Measurements from ENCODE around the gene KY.
"Not testable (repeated sequence)": the region's sequence is repeated elsewhere in the genome, so short reads cannot be mapped to it uniquely, and the experiment has no call there.

The KY gene

DNA sequence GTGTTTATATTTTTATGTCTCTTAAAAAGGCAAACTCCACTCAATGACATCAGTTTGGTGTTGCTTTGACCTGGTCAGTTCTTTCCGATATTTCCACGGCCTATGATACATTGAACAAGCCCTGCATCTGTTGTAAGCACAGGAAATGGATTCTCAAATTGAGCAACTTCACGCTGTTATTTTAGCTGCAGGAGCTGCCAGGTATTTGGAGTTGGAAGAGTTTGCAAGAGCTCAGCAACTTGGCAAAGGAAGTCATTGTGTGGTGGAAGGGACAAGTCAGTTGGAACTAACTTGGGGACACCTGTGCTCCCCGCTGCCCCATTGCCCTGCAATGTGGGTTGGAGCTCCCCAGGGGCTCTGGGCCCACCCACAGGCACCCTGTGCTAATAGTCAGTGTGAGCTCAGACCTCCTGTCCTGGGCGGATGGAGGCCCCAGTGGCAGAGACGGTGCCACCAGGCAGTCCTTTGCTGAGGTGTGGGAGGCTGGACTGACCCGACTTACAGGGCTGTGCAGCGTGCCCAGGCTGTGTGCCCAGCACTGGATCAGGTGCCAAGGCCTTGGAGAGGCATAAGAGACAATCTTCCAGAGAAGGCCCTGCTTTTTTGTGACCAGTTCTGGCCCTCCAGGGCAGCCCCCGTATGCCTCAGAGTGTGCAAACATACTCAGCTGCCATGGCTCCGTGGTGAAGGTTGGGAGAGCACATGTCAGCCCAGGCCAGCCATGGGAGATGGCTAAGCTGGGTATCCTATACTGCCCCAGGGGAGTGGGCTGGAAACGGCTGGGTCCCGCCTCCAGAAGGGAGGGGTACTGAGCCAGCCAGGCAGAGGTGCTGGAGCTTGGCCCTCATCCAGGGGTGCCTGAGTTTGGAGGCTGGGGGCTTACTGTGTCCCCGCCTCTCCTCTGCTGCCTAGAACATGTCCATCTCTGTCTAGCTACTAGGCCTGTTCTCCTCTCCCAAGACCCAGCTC lies 43.5 kb downstream of the KY start:
- Mint-ChIP-seq H3K4me1 (no peaks in the 10 kb centered on the region), H3K4me3 (no peak overlapping the region), H3K27ac (no peak overlapping the region), H3K36me3 (no peaks in the 10 kb centered on the region), H3K9me3 (no peaks in the 10 kb centered on the region), H3K27me3 (peaks cover 38% of the 10 kb centered on the region)
- no peak for ATAC-seq

DNA sequence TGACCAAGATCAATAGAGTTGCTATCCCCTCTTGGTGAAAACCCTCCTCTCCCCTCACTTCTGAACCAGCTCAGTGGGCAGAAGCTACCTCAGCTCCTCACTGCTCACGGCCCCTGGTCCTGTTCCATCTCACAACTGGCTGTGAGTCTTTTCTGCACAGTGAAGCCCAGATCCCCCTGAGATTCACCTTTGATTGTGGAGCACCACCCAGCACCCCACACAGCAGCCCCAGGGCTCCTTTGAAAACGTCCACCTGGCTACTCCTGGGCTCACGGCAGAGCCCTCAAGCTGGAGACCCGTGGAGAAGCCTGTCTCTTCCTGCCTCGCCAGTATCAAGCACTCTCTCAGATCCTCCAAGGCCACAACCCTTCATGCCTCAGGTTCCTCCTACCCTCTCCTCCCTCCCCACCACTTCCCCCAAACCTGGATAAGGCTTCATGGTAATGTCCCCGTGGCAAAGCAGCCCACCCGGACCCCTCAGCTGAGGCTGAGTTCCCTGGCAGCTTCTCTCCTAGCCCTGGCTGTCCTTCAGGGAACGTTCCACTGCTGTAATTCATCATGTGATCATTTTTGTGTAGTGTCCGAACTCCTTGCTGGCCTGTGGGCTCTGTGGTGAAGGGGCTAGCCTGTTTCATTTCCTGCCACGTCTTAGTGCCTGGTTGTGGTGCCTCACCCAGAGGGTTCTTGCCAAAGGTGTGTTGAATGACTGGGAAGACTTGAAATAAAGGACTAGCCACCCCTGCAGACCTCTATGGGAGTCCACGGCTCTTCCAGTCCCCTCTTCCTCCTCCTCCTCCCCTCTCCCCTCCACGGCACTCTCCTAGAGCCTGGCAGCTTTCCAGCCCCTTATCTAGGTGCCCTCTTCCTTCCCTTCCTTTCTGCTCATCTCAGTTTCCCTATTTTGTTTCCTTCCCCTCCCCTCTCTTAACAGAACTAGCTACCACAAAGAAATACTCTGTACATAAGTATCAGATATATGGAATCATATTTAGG lies 44.5 kb downstream of the KY start:
- no peak overlapping the region for H3K27ac Mint-ChIP-seq
- H3K27me3 Mint-ChIP-seq: peaks cover 31% of the 10 kb centered on the region
- no peak overlapping the region for H3K4me3 Mint-ChIP-seq
- H3K36me3 Mint-ChIP-seq: no peaks in the 10 kb centered on the region
- H3K4me1 Mint-ChIP-seq: no peaks in the 10 kb centered on the region
- ATAC-seq: no peak
- H3K9me3 Mint-ChIP-seq: no peaks in the 10 kb centered on the region

DNA sequence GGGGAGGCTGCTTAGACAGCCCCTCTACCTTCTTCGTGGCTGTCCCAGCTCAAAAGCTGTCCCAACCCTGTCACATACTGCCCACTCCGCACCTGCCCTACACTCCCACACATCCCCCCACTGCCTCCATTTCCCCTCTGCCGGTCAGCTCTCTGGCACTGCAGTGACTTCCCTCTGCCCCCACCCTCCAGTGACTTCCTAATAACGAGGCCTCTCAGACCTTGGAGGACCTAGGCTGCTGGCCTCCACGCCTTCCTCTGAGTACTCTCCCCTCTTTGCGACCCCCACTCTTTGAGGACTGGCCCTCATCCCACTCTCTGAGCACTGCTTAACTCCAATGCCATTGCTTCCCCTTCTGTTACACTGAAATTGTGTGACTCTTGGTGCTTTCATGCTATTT lies 45.3 kb downstream of the KY start:
- Mint-ChIP-seq H3K27ac (no peak overlapping the region), H3K27me3 (peaks cover 34% of the 10 kb centered on the region), H3K36me3 (no peaks in the 10 kb centered on the region), H3K4me1 (peaks cover 6% of the 10 kb centered on the region), H3K9me3 (no peaks in the 10 kb centered on the region), H3K4me3 (no peak overlapping the region)
- ATAC-seq: no peak

DNA sequence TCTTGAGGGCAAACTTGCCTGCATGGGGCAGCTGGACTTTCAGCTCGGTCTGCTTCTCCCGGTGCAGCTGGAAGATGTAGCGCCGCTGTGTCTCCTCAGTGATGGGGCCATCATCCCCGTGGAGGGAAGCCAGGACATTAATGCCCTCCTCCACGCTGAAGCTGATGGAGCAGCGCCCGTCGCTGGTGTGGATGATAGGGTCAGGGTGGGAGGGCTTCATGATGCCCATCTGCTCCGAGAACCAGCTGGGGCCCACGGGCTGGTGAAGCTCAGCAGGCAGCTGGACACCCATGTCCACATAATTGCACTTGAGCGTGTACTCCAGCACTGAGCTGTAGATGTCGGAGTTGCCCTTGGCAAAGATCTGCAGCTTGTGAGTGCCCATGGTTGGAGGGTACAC lies 46.9 kb downstream of the KY start:
- H3K27ac Mint-ChIP-seq: no peak overlapping the region
- H3K4me3 Mint-ChIP-seq: no peak overlapping the region
- ATAC-seq: no peak
- H3K9me3 Mint-ChIP-seq: no peaks in the 10 kb centered on the region
- no peaks in the 10 kb centered on the region for H3K36me3 Mint-ChIP-seq
- H3K27me3 Mint-ChIP-seq: peaks cover 28% of the 10 kb centered on the region
- H3K4me1 Mint-ChIP-seq: peaks cover 8% of the 10 kb centered on the region

DNA sequence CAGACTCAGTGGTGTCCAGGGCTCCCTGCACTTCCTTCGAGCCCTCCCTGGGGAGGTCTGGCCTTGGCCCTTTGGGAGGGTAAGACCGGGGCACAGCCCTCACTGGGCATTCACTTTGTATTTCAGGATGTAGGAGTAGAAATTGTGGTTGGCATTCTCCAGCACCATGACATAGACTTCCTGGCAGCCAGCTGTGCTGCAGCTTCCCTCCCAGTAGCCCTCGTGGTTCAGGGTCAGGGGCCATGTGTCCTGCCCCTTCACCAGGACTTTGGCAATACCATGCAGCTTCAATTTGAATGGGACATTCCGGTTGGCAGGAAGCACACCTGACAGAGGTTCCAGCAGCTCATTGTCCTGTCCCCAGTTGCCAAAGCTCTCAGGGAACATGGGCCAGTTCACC lies 47.3 kb downstream of the KY start:
- Mint-ChIP-seq H3K9me3 (no peaks in the 10 kb centered on the region), H3K4me3 (no peak overlapping the region), H3K36me3 (no peaks in the 10 kb centered on the region), H3K27ac (no peak overlapping the region), H3K27me3 (peaks cover 23% of the 10 kb centered on the region), H3K4me1 (peaks cover 8% of the 10 kb centered on the region)
- no peak for ATAC-seq

DNA sequence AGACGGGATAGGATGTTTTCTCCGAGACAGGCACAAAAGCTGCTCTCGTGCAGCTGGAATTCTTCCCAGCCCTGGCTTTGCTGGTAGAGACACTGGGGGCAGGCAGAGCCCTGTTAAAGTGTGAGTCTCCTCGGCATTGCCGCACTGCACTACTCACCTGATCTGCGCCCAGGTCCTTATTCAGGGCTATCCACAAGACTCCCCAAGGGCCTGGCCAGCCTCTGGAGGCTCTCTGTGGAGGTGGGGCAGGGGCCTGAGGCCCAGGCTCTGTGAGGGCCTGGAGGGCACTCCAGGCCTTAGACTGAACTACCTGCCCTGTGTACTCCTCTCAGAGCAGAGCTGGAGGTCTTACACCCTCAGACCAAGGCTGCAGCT lies 48.4 kb downstream of the KY start:
- Mint-ChIP-seq H3K9me3 (no peaks in the 10 kb centered on the region), H3K27ac (no peak overlapping the region), H3K27me3 (peaks cover 19% of the 10 kb centered on the region), H3K36me3 (no peaks in the 10 kb centered on the region), H3K4me1 (peaks cover 8% of the 10 kb centered on the region), H3K4me3 (no peak overlapping the region)
- ATAC-seq: no peak

DNA sequence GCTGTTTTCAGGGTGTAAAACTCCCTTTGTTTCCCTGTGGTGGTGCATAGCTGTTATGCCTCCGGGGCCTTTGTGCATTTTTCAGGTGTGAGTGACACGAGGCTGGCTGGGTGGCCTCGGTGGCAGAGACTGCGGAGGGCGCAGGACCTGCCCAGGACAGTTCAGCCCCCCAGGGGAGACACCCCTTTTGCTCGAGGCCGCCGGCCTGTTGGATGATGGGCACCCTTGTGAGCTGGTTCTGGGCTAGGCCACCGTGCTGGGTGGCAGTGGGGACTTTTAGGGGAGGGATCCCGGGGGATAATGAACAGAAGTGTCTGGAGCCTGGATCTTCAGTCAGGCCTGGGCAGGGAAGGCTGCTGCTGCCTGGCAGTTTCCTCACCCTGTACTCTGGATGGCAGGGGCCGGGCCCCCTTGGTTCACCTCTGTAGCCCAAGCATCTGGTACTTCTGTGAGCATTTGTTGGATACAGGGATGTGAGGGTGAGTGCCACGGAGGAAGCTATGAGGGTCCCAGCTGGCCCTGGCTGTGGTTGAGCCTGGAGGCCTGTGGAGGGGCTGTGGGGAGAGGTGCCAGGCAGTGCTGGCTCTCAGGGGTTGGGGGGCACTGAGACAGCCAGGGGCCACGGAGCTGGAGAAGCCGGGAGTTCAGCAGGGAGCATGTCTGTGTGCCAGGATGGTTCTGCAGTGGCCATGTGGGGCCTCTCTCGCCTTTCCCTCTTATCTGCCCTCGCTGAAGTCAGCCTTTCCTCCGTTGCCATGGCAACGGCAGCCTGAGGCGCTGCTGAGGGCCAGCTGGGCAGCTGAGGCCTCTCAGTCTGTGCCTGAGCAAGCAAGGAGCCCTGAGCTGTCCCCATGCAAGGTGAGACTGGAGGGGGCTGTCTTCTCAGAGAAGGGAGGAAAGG lies 49.0 kb downstream of the KY start:
- H3K27me3 Mint-ChIP-seq: peaks cover 19% of the 10 kb centered on the region
- H3K9me3 Mint-ChIP-seq: no peaks in the 10 kb centered on the region
- H3K4me1 Mint-ChIP-seq: peaks cover 8% of the 10 kb centered on the region
- H3K4me3 Mint-ChIP-seq: no peak overlapping the region
- H3K27ac Mint-ChIP-seq: no peak overlapping the region
- no peak for ATAC-seq
- no peaks in the 10 kb centered on the region for H3K36me3 Mint-ChIP-seq

DNA sequence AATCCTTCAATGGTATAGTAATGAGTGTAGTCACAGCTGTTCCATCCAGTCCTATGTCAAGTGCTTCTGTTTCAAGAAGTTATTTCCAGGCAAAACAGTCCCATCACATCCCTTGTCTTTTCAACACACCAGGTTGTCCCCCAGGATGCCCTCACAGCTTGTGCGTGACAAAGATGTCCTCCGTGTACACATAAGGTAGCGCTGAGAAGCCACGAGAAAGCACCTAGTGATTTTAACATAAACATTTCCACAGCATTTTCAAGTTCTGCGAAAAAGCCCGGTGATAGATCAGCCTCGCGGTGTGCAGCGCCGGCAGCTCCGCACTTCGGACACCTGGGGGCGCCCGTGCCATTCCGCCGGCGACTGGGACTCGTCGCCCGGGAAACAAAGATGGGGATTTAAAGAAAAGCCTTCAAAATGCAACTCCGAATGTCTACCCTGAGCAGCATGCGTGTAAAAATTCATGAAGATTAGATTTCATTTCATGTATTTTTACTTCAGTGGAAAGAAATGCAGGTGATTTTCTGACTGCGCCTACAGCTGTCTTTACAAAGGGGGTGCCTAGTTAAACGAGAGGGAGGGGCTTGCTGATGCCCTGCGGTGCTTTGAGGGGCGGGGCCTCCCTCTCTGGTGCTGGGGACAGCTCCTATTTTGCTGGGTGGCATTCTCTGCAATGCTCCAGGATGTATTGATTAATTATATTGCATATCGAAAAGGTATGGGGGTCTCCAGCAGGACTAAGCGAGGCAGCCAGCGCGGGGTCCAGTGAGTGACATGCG lies 49.9 kb downstream of the KY start:
- ATAC-seq: peak; percentile 57
- H3K27me3 Mint-ChIP-seq: peaks cover 16% of the 10 kb centered on the region
- no peaks in the 10 kb centered on the region for H3K9me3 Mint-ChIP-seq
- peaks cover 8% of the 10 kb centered on the region for H3K4me1 Mint-ChIP-seq
- no peak overlapping the region for H3K27ac Mint-ChIP-seq
- H3K36me3 Mint-ChIP-seq: no peaks in the 10 kb centered on the region
- H3K4me3 Mint-ChIP-seq: no peak overlapping the region

DNA sequence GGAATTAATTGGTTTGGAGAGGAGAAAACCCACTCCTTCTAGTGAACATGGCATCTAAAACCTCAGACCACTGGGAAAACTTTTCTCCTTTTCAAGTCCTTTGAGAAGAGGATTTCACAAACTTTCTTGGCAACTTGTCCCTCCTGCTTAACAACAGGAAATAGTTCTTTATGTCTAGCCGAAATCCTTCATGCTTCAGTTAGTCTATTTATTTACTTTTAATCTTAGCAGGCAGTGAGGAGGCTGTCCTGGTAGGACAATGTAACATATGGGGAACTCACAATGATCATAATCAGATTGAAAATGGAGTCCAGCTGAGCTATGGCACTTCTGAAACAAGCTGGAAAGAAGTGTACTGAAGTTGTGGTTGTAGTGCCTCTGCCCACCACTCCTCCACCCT lies 50.6 kb downstream of the KY start:
- Mint-ChIP-seq H3K27ac (no peak overlapping the region), H3K9me3 (no peaks in the 10 kb centered on the region), H3K36me3 (no peaks in the 10 kb centered on the region), H3K4me1 (peaks cover 8% of the 10 kb centered on the region), H3K4me3 (no peak overlapping the region), H3K27me3 (peaks cover 10% of the 10 kb centered on the region)
- no peak for ATAC-seq

DNA sequence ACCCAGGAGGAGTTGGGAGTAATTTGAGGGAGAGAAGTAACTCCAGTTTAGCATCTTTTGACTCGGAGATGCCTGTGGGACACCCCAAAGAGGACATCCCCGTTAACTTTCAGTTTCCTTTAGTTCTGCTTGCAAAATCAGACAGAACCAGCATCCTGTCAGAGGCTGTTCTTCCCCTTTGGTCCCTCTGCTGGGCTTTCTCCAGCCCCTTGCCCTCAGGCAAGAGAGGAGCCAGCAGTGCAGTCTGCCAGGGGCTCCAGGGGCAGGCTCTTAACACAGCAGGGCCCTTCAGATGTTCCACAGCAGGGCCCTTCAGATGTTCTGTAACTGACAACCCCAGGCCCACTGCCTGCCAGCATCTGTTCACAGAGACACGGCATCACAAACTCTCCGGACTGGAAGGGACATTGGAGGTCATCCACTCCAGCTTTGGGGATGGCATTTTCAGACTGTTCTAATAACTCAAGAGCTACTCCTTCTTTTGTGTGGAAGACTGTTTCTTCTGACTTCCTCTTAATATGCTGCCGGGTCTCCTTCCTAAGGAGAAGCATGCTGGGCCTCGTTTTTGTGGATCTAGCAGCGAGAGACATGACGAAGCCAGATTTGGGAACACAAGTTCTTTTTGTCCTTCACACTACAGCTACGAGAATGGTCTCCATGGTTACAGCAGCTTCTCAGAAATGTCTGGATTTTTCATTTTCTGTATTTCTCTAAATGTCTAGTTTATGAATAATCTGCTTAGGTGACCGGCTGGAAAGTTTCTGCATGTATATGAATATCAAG lies 51.9 kb downstream of the KY start:
- Mint-ChIP-seq H3K27me3 (peaks cover 18% of the 10 kb centered on the region), H3K9me3 (no peaks in the 10 kb centered on the region)

DNA sequence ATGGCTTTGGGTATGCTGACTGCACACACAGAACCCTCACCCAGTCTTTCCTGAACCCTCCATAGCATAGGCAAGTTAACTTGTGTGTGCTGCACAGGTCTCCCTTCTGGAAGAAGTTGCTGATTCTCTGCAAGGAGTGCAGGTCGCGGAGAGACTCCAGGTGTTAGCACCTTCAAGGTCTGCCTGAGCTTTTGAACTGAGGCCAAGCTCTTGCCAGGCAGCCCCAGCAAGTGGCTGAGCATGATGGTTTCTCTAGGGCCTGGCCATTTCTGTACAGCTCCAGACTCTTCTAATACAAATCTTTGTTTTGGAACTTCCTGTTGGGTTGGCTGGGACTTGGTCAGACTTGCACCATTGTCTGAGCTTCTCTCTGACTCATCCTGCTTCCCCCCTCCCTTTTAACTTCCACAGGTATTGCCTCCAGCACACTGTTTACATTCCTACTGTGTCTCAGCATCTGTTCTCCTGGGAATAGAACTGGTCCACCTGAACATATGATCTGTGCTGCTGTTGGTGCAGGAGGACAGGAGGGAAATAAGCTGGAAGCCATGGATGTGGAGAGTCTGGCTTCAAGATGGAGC lies 53.3 kb downstream of the KY start:
- no peak for ATAC-seq
- H3K4me1 Mint-ChIP-seq: peaks cover 8% of the 10 kb centered on the region
- H3K36me3 Mint-ChIP-seq: no peaks in the 10 kb centered on the region
- H3K27me3 Mint-ChIP-seq: peaks cover 21% of the 10 kb centered on the region
- H3K9me3 Mint-ChIP-seq: no peaks in the 10 kb centered on the region
- H3K27ac Mint-ChIP-seq: no peak overlapping the region
- H3K4me3 Mint-ChIP-seq: no peak overlapping the region

More for the DNA sequence above, 51.9 kb downstream of the KY start:
- H3K27ac Mint-ChIP-seq: no peak overlapping the region
- peaks cover 8% of the 10 kb centered on the region for H3K4me1 Mint-ChIP-seq
- no peak for ATAC-seq
- no peaks in the 10 kb centered on the region for H3K36me3 Mint-ChIP-seq
- no peak overlapping the region for H3K4me3 Mint-ChIP-seq

DNA sequence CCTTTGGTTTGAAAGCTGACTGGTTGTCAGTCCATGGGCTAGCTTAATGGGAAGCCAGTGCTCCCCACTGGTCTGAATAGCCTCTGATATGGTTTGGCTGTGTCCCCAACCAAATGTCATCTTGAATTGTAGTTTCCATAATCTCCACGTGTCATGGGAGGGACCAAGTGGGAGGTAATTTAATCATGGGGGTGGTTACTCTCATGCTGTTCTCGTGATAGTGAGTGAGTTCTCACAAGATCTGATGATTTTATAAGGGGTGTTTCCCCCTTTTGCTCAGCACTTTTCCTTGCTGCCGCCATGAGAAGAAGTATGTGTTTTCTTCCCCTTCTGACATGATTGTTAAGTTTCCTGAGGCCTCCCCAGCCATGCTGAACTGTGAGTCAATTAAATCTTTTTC lies 55.8 kb downstream of the KY start:
- peaks cover 10% of the 10 kb centered on the region for H3K27me3 Mint-ChIP-seq
- H3K9me3 Mint-ChIP-seq, H3K4me1 Mint-ChIP-seq, H3K27ac Mint-ChIP-seq, H3K4me3 Mint-ChIP-seq, ATAC-seq, H3K36me3 Mint-ChIP-seq: not testable (repeated sequence)

DNA sequence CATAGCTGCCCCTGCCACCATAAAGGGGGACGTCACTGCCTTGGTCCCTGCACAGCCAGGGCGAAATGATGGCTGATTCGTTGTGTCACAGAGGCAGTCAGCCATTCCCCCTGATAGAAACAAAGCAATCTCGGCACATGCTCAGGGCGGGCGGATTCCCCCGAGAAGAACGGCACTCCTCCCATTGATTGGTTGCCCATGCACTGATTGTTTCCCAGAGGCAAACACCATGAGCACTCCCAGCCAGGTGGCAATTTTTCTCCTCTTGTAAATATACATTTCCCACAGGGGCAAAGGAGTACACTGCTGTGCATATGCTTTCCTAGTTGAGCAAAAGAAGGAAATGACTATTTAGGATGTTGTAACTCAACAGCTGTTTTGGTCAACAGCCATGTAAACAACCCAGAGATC lies 56.5 kb downstream of the KY start:
- Mint-ChIP-seq H3K9me3 (no peaks in the 10 kb centered on the region), H3K27ac (no peak overlapping the region), H3K4me1 (no peaks in the 10 kb centered on the region), H3K4me3 (no peak overlapping the region), H3K36me3 (no peaks in the 10 kb centered on the region), H3K27me3 (peaks cover 10% of the 10 kb centered on the region)
- ATAC-seq: no peak

All from stimulated activated memory B cell treated with anti-CD40 and anti-IgM and Interleukin-4, amounts not matched to agents 10 μg/mL and 1 μg/mL and 100 μg/mL, for 72 hours (primary cell).